ENCODE measurements around the gene WNK4. TPM values are rescaled to one million over a fixed set of nuclear protein-coding genes. Genes with fewer than 3 reads are reported as not detected.

The WNK4 gene
- total RNA-seq, result 0.28 and 1.7 TPM in 2 replicates

GRCh38 chr17:42779936-42780850 is at the start of gene WNK4:
TSS of gene WNK4 (plus strand) at chr17:42780610. CDS start at chr17:42780699, 89 bp downstream.

GRCh38 chr17:42744806-42745617 is 35.4 kb upstream of the WNK4 start, which contains the start of gene EZH1:
TSS of gene EZH1 (minus strand) at chr17:42745040. CDS start at chr17:42728941, 16,099 bp downstream.

DNA sequence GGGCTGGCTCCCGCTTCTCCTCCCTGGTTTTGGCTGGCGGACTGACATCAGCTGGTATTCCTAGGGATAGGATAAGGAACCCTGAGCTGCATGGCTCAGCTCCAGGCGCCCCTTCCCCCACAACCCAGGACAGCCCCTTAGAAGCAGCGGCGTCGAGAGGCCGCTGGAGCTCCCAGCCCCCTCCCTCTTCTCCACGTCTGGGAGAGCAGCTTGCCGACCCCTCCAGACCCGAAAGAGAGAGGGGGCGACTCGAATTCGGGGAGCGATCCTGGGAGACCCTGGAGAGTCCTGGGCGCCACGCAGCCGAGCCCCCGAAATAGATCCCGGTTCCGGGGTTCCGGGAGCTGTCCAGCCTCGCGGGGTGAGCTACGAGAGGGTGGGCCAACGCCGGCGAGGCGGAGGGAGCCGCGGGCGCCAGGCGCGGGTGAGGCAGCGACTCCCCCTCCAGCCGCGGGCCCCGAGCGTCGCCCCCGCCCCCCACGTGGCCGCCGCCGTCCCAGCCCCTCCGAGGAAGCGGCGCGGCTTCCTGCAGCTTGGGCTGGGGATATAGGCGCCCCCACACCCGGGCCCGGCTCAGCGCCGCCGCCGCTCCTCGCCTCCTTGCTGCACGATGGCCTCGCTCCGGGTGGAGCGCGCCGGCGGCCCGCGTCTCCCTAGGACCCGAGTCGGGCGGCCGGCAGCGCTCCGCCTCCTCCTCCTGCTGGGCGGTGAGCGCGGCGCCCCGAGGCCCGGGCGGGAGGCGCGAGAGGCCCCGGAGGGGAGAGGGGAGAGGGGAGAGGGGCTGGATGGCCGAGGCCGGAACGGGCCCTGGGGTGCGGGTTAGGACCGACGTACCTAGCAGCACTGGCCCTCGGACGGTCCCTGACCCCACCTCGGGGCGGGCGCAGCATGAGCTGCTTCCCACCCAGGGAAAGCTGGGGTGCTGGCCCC is 19.5 kb upstream of the WNK4 start, which contains the start of gene RAMP2:
Gene RAMP2, plus strand, starts transcription at position 576 of the 930 bp plus-strand sequence. Its CDS starts 35 bp downstream, at position 611.

GRCh38 chr17:42773290-42774035 is 6.9 kb upstream of the WNK4 start, which contains the start of gene VPS25:
TSS of gene VPS25 (plus strand) at chr17:42773449. CDS start at chr17:42773476, 27 bp downstream.

DNA sequence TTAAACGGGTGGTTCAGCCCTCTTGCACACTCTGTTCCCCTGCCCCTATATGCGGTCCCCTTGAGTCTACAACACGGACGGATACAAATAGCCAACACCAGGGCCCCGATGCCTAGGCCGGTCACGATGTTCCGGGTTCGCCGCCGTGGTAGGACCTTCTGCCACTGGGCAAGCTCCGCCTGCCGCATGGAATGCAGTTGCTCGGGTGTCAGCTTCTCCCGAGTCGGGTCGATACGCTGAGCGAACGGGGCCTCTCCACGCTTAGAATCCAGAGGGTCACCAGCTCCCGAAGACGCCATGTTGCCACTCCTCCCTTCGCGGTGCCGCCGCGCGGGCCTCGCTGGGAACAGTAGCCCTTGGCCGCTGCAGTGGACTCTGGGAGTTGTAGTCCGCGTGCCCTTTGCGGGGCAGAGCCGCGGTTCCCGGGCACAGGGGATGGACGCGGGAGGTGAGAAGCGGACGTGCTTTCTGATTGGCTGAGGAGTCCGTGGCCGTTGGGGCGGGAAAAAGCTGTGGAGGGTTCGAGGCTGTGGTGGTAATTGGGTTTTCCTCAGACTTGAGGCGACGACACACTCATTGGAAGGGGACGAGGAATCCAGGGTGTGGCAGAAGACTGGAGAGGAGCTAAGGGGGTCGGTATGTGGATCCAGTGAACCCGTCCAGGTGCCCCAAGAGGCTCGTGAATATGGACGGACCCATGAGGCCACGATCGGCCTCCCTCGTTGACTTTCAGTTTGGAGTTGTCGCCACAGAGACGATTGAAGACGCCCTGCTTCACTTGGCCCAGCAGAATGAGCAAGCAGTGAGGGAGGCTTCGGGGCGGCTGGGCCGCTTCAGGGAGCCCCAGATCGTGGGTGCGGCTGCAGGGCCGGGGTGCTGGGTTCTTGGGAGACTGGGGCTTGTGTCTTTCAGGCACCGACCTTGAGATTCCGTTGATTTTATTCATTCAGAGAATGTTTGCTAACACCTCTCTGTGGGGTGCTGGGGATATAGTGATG is 18.3 kb downstream of the WNK4 start, which contains the start of the genes CNTD1 and COA3:
Gene CNTD1, plus strand, starts transcription at position 479 of the 998 bp plus-strand sequence. Its CDS starts 207 bp downstream, at position 686.
Gene COA3, minus strand, starts transcription at position 322 of the 998 bp plus-strand sequence. Its CDS starts 23 bp downstream, at position 299.

DNA sequence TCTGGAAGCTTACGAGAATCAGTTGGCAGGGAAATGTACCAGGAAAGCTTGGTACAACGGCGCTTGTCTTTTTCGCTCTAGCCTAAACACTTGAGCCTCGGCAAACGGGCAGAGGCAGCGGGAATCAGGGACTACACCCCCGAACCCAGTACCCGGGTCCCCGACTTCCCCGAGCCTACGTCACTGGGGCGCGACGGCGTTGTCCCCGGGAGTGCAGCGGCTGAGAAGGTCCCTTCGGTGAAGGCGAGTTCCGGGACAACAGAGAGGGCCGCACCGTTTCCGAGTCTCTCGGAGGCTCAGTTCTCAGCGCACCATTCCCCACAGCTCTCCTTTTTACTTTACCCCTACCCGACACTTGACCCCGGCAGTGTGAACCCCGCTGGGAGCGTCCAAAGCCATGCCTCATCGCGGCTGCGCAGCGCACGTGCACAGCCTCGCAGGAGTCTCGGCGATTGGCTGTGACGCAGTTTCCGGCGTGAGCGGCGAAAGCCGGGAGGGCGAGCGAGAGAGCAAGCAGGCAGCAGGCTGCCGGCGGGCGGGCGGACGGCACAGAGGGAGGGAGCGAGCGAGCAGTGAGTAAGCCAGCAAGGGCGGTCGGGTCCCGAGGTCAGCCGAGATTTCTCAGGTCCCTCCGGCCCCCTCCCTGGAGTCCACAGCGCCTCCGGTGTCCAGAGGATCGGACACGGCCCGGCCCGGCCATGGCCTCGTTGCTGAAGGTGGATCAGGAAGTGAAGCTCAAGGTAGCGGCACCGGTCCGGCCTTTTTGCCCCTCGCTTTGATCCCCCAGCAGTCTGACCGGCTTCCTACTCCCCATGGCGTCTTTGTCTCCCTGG is 52.7 kb downstream of the WNK4 start, which contains the start of gene PSME3:
Gene PSME3, plus strand, starts transcription at position 464 of the 833 bp plus-strand sequence. Its CDS starts 235 bp downstream, at position 699.

DNA sequence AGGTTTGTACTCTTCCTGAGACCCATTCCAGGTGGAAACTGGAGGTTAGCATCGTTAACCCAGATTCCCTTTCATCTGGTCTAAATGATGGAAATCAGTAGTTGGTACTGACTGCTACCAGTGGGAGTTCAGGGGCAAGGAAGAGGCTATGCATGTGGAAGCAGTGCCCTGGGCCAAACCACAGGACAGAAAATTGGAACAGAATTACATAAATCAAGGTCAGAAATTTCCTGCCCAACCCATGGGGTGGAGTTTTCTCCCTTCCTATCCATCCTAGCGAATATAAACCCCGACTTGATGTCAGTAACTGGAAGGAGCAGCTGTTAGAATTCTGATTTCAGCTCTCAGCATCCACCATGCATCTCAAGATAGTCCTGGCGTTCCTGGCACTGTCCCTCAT is 63.9 kb downstream of the WNK4 start, which contains the start of gene AOC2:
Gene AOC2, plus strand, starts transcription at position 310 of the 400 bp plus-strand sequence. Its CDS starts 47 bp downstream, at position 357.

Other genes with a start within 250 kb of the WNK4 start
- 26.3 and 27.0 TPM in 2 replicates for gene NAGLU, start 244.4 kb upstream of the WNK4 start, total RNA-seq
- 0.83 and 0.85 TPM in 2 replicates for gene HSD17B1, start 227.7 kb upstream of the WNK4 start, total RNA-seq
- 6.8 and 8.9 TPM in 2 replicates for gene COASY, start 218.5 kb upstream of the WNK4 start, total RNA-seq
- 28.9 and 32.3 TPM in 2 replicates for gene MLX, start 213.5 kb upstream of the WNK4 start, total RNA-seq
- 2.0 and 2.9 TPM in 2 replicates for gene PSMC3IP, start 202.9 kb upstream of the WNK4 start, total RNA-seq
- gene RETREG3, start 171.2 kb upstream of the WNK4 start, total RNA-seq, result 60.9 and 72.4 TPM in 2 replicates
- gene TUBG1, start 170.9 kb upstream of the WNK4 start, total RNA-seq, result 13.2 and 15.2 TPM in 2 replicates
- gene TUBG2, start 121.3 kb upstream of the WNK4 start, total RNA-seq, result 5.4 and 7.2 TPM in 2 replicates
- gene PLEKHH3, start 103.6 kb upstream of the WNK4 start, total RNA-seq, result 8.2 and 9.0 TPM in 2 replicates
- 1.4 and 1.8 TPM in 2 replicates for gene CCR10, start 98.8 kb upstream of the WNK4 start, total RNA-seq
- gene CNTNAP1, start 98.1 kb upstream of the WNK4 start, total RNA-seq, result 19.9 and 21.9 TPM in 2 replicates
- 11.7 and 14.7 TPM in 2 replicates for gene EZH1, start 35.6 kb upstream of the WNK4 start, total RNA-seq
- gene RAMP2, start 19.4 kb upstream of the WNK4 start, total RNA-seq, result 0.09 and 0.14 TPM in 2 replicates
- 55.7 and 57.5 TPM in 2 replicates for gene VPS25, start 7.2 kb upstream of the WNK4 start, total RNA-seq
- 67.3 and 76.7 TPM in 2 replicates for gene COA3, start 18.1 kb downstream of the WNK4 start, total RNA-seq
- gene CNTD1, start 18.3 kb downstream of the WNK4 start, total RNA-seq, result 0.09 and 0.14 TPM in 2 replicates
- 155 and 158 TPM in 2 replicates for gene BECN1, start 43.7 kb downstream of the WNK4 start, total RNA-seq
- gene PSME3, start 52.8 kb downstream of the WNK4 start, total RNA-seq, result 44.8 and 57.7 TPM in 2 replicates
- gene AOC2, start 64.0 kb downstream of the WNK4 start, total RNA-seq, result 0.28 and 0.37 TPM in 2 replicates
- 1.6 and 1.8 TPM in 2 replicates for gene AOC3, start 70.6 kb downstream of the WNK4 start, total RNA-seq
- not detected in 2 replicates for gene G6PC1, start 120.2 kb downstream of the WNK4 start, total RNA-seq
- gene AARSD1, start 183.8 kb downstream of the WNK4 start, total RNA-seq, result 21.2 and 31.6 TPM in 2 replicates
- gene PTGES3L, start 199.5 kb downstream of the WNK4 start, total RNA-seq, result 0.09 and 0.14 TPM in 2 replicates
- 6.3 and 10.1 TPM in 2 replicates for gene RUNDC1, start 200.0 kb downstream of the WNK4 start, total RNA-seq
- 1,624 and 1,964 TPM in 2 replicates for gene RPL27, start 217.8 kb downstream of the WNK4 start, total RNA-seq
- gene IFI35, start 226.2 kb downstream of the WNK4 start, total RNA-seq, result 30.1 and 32.9 TPM in 2 replicates
- 230 and 338 TPM in 2 replicates for gene VAT1, start 241.8 kb downstream of the WNK4 start, total RNA-seq
- gene RND2, start 244.6 kb downstream of the WNK4 start, total RNA-seq, result 0.92 and 1.00 TPM in 2 replicates

Data from smooth muscle cell of bladder (primary cell).